WTC11 (cell line): ENCODE measurements around the gene POU3F1. TPM values are rescaled to one million over a fixed set of nuclear protein-coding genes. Genes with fewer than 3 reads are reported as not detected.

Experiments
- ATAC-seq: fragments of 200-7000 bp; cut with Tn5 transposase; 2 replicates; pipeline ENCODE4 v1.10.0; 2021; ENCODE audit warnings: mild to moderate bottlenecking, moderate library complexity
- CTCF ChIA-PET: fragments of 300-600 bp; sonication (Branson Sonifier 250); formaldehyde crosslinking; loops from one replicate; lab custom pipeline; 2021; ENCODE audit warnings: antibody characterized with exemption; lab: Charles Lee
- POLR2A ChIA-PET: fragments of 350-600 bp; sonication (Branson Sonifier 250); formaldehyde crosslinking; loops from one replicate; lab custom pipeline; 2021; ENCODE audit warnings: antibody characterized with exemption; lab: Charles Lee
- DNase-seq: peaks from one replicate; pipeline ENCODE4 v3.0.0; 2021; ENCODE audit warnings: low spot score
- H3K27ac Mint-ChIP-seq: 2 replicates; pipeline ENCODE4 v1.8.0; 2021; ENCODE audit warnings: mixed read lengths
- H3K27me3 Mint-ChIP-seq: 2 replicates; pipeline ENCODE4 v1.8.0; 2021; ENCODE audit warnings: low read depth, mild to moderate bottlenecking, moderate library complexity, mixed read lengths
- H3K36me3 Mint-ChIP-seq: 2 replicates; pipeline ENCODE4 v1.8.0; 2021; ENCODE audit warnings: mixed read lengths
- H3K4me1 Mint-ChIP-seq: 2 replicates; pipeline ENCODE4 v1.8.0; 2022; ENCODE audit warnings: mixed read lengths
- H3K4me3 Mint-ChIP-seq: 2 replicates; pipeline ENCODE4 v1.8.0; 2021; ENCODE audit warnings: mild to moderate bottlenecking, moderate library complexity, mixed read lengths
- H3K9me3 Mint-ChIP-seq: 2 replicates; pipeline ENCODE4 v1.8.0; 2021; ENCODE audit warnings: mixed read lengths
- ATF1 ChIP-seq: sonication (generic); formaldehyde crosslinking; IDR thresholded peaks from 2 replicates; pipeline ENCODE4 v1.8.1; 2023; ENCODE audit warnings: mild to moderate bottlenecking, moderate library complexity, missing genetic modification reagents
- CREB1 ChIP-seq: sonication (generic); formaldehyde crosslinking; IDR thresholded peaks from 2 replicates; pipeline ENCODE4 v1.8.0; 2023; ENCODE audit warnings: mild to moderate bottlenecking, missing genetic modification reagents
- CTCF ChIP-seq: fragments of 200-600 bp; IDR thresholded peaks from 2 replicates; pipeline ENCODE4 v1.8.0; 2022; ENCODE audit warnings: antibody characterized with exemption
- E2F4 ChIP-seq: sonication (generic); formaldehyde crosslinking; IDR thresholded peaks from 2 replicates; pipeline ENCODE4 v1.8.1; 2022; ENCODE audit warnings: low read depth, mild to moderate bottlenecking, moderate library complexity, missing genetic modification reagents, borderline replicate concordance
- ELF4 ChIP-seq: sonication (generic); formaldehyde crosslinking; IDR thresholded peaks from 2 replicates; pipeline ENCODE4 v1.8.1; 2022; ENCODE audit warnings: low read depth, mild to moderate bottlenecking, moderate library complexity, missing genetic modification reagents
- GTF2I ChIP-seq: fragments of 250-450 bp; sonication (Bioruptor Pico); conservative IDR thresholded peaks from 2 replicates; pipeline ENCODE4 v1.4.0; 2021; ENCODE audit warnings: mild to moderate bottlenecking
- KAT7 ChIP-seq: sonication (generic); formaldehyde crosslinking; IDR thresholded peaks from 2 replicates; pipeline ENCODE4 v1.8.1; 2023; ENCODE audit warnings: missing genetic modification reagents, mild to moderate bottlenecking, borderline replicate concordance
- MXD4 ChIP-seq: fragments of 250-450 bp; sonication (Bioruptor Pico); IDR thresholded peaks from 2 replicates; pipeline ENCODE4 v1.8.0; 2021; ENCODE audit warnings: mild to moderate bottlenecking, moderate library complexity, borderline replicate concordance
- NFYB ChIP-seq: sonication (generic); formaldehyde crosslinking; conservative IDR thresholded peaks from 2 replicates; pipeline ENCODE4 v1.8.0; 2022; ENCODE audit warnings: low read depth, missing genetic modification reagents
- PREB ChIP-seq: sonication (generic); formaldehyde crosslinking; IDR thresholded peaks from 2 replicates; pipeline ENCODE4 v1.8.1; 2022; ENCODE audit warnings: mild to moderate bottlenecking, missing genetic modification reagents, moderate library complexity, borderline replicate concordance
- SOX15 ChIP-seq: fragments of 250-450 bp; sonication (Bioruptor Pico); IDR thresholded peaks from 2 replicates; pipeline ENCODE4 v1.9.0; 2021; ENCODE audit warnings: mild to moderate bottlenecking
- TP53 ChIP-seq: sonication (generic); formaldehyde crosslinking; IDR thresholded peaks from 2 replicates; pipeline ENCODE4 v1.8.1; 2023; ENCODE audit warnings: mild to moderate bottlenecking, missing genetic modification reagents
- ZNF121 ChIP-seq: sonication (generic); formaldehyde crosslinking; IDR thresholded peaks from 2 replicates; pipeline ENCODE4 v1.8.0; 2023; ENCODE audit warnings: missing genetic modification reagents
- ZNF232 ChIP-seq: sonication (generic); formaldehyde crosslinking; IDR thresholded peaks from 2 replicates; pipeline ENCODE4 v1.8.0; 2022; ENCODE audit warnings: mild to moderate bottlenecking, missing genetic modification reagents
- ZNF281 ChIP-seq: sonication (generic); formaldehyde crosslinking; IDR thresholded peaks from 2 replicates; pipeline ENCODE4 v1.8.0; 2023; ENCODE audit warnings: mild to moderate bottlenecking, missing genetic modification reagents
- ZNF423 ChIP-seq: fragments of 250-450 bp; sonication (Bioruptor Pico); IDR thresholded peaks from 2 replicates; pipeline ENCODE4 v2.1.2; 2022; ENCODE audit warnings: mild to moderate bottlenecking, moderate library complexity
- total RNA-seq: library from RNA; stranded (reverse); gene quantifications from 3 replicates; pipeline ENCODE4 v1.2.3, GENCODE V29; 2021
- TF ChIP-seq, protein P1 (sequence below): sonication (generic); formaldehyde crosslinking; IDR thresholded peaks from 2 replicates; pipeline ENCODE4 v1.8.1; 2022; ENCODE audit warnings: low read depth, missing genetic modification reagents, borderline replicate concordance
- TF ChIP-seq, protein P2 (sequence below): sonication (generic); formaldehyde crosslinking; IDR thresholded peaks from 2 replicates; pipeline ENCODE4 v1.8.1; 2023; ENCODE audit warnings: mild to moderate bottlenecking, missing genetic modification reagents
- TF ChIP-seq, protein P3 (sequence below): sonication (generic); formaldehyde crosslinking; conservative IDR thresholded peaks from 2 replicates; pipeline ENCODE4 v1.8.1; 2022; ENCODE audit warnings: mild to moderate bottlenecking, missing genetic modification reagents

The POU3F1 gene
- total RNA-seq, 1 experiment from 2014 or later, result 18.9 TPM

DNA sequence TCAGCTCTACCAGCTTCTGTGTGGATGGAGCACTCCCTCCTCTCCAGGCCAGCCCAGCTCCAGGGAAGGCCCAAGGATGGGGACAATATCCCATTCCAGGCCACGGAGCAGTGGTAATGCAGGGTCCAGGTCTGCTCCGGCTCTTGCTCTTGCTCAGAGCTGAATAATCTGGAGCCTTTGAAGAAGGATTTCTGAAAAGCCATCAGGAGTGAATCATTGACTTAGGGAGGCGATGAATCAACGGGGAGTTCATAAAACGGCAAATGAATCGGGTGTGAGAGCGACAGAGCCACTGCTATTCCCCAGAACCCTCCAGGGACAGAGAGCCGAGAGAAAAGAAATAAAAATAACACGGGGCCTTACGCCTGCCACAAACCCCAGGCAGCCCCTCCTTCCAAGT is 7.7 kb downstream of the POU3F1 start:
- DNase-seq (no peak), ATAC-seq (no peak)
- TF ChIP-seq, protein P1, sequence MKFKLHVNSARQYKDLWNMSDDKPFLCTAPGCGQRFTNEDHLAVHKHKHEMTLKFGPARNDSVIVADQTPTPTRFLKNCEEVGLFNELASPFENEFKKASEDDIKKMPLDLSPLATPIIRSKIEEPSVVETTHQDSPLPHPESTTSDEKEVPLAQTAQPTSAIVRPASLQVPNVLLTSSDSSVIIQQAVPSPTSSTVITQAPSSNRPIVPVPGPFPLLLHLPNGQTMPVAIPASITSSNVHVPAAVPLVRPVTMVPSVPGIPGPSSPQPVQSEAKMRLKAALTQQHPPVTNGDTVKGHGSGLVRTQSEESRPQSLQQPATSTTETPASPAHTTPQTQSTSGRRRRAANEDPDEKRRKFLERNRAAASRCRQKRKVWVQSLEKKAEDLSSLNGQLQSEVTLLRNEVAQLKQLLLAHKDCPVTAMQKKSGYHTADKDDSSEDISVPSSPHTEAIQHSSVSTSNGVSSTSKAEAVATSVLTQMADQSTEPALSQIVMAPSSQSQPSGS (CRISPR knock-in tag), result no peak
- TF ChIP-seq, protein P2, sequence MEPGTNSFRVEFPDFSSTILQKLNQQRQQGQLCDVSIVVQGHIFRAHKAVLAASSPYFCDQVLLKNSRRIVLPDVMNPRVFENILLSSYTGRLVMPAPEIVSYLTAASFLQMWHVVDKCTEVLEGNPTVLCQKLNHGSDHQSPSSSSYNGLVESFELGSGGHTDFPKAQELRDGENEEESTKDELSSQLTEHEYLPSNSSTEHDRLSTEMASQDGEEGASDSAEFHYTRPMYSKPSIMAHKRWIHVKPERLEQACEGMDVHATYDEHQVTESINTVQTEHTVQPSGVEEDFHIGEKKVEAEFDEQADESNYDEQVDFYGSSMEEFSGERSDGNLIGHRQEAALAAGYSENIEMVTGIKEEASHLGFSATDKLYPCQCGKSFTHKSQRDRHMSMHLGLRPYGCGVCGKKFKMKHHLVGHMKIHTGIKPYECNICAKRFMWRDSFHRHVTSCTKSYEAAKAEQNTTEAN (CRISPR knock-in tag), result no peak
- TF ChIP-seq SOX15, result no peak
- TF ChIP-seq, protein P3, sequence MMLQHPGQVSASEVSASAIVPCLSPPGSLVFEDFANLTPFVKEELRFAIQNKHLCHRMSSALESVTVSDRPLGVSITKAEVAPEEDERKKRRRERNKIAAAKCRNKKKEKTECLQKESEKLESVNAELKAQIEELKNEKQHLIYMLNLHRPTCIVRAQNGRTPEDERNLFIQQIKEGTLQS (CRISPR knock-in tag), result no peak
- no peak for TF ChIP-seq ZNF281 (CRISPR knock-in tag)
- no peak for TF ChIP-seq GTF2I (CRISPR knock-in tag)
- no peak for TF ChIP-seq KAT7
- TF ChIP-seq ATF1 (CRISPR knock-in tag), result no peak
- no peak for TF ChIP-seq ZNF121 (CRISPR knock-in tag)
- no peak for TF ChIP-seq NFYB (CRISPR knock-in tag)
- no peak for TF ChIP-seq TP53 (CRISPR knock-in tag)
- no peak for TF ChIP-seq E2F4 (CRISPR knock-in tag)
- no peak for TF ChIP-seq CTCF
- no peak for TF ChIP-seq ZNF423
- no peak for TF ChIP-seq PREB (CRISPR knock-in tag)
- TF ChIP-seq MXD4, result no peak
- TF ChIP-seq ELF4 (CRISPR knock-in tag), result no peak
- TF ChIP-seq ZNF232 (CRISPR knock-in tag), result no peak
- no peak for TF ChIP-seq CREB1 (CRISPR knock-in tag)
- H3K9me3 Mint-ChIP-seq, result peaks cover 11% of the 10 kb centered on the region
- no peak overlapping the region for H3K27ac Mint-ChIP-seq
- POLR2A ChIA-PET, result no interaction called here
- peaks cover 20% of the 10 kb centered on the region for H3K27me3 Mint-ChIP-seq
- H3K4me1 Mint-ChIP-seq, result peaks cover 26% of the 10 kb centered on the region
- H3K36me3 Mint-ChIP-seq, result peaks cover 24% of the 10 kb centered on the region
- H3K4me3 Mint-ChIP-seq, result no peak overlapping the region
- CTCF ChIA-PET, result interaction anchor here (2.2 kb wide), 1 partner anchor 33 kb away, joined by 10 read pairs; no protein-coding TSS in a partner anchor
